Ovary (tissue), 9 donors: ENCODE data around the gene CENPP. TPM values are rescaled to one million over a fixed set of nuclear protein-coding genes. Genes with fewer than 3 reads are reported as not detected.

ENCODE experiments used
- DNase-seq, 5 donors: peaks; one replicate each; pipeline ENCODE4 v3.0.0-alpha.2; 2019 to 2020
- H3K27ac ChIP-seq, 2 donors: fragments of 200-600 bp; one replicate each; pipeline versions ENCODE4 v1.5.1 to v1.8.0; 2019 to 2022
- H3K27me3 ChIP-seq: fragments of 200-600 bp; one replicate; pipeline ENCODE4 v1.8.0; 2022
- H3K36me3 ChIP-seq: fragments of 200-600 bp; sonication (generic); one replicate; pipeline ENCODE4 v1.5.1; 2019
- H3K4me1 ChIP-seq: one replicate; pipeline ENCODE4 v1.8.1; 2013; ENCODE audit warnings: mild to moderate bottlenecking, moderate library complexity; ENCODE audit not compliant: insufficient read depth
- H3K4me3 ChIP-seq: fragments of 200-600 bp; sonication (generic); one replicate; pipeline ENCODE4 v1.5.1; 2017
- H3K9me3 ChIP-seq, 2 donors: fragments of 200-600 bp in 1 of 2; sonication (generic) in 1 of 2; one replicate each; pipeline versions ENCODE4 v1.5.1 to v1.8.1; 2013 to 2019; ENCODE audit warnings: mild to moderate bottlenecking in 1 of 2, moderate library complexity in 1 of 2
- CTCF ChIP-seq, 3 donors: fragments of 450-650 bp in 2 of 3; fragments of 200-600 bp in 1 of 3; IDR thresholded peaks; one replicate each; pipeline versions ENCODE4 v1.5.1 to v1.8.0; 2016 to 2022; ENCODE audit warnings: antibody characterized with exemption in 3 of 3, mild to moderate bottlenecking in 1 of 3
- EP300 ChIP-seq: sonication (generic); formaldehyde crosslinking; IDR thresholded peaks from one replicate; pipeline ENCODE4 v1.6.1; 2017; ENCODE audit warnings: antibody characterized with exemption
- POLR2A ChIP-seq: fragments of 450-650 bp; IDR thresholded peaks from one replicate; pipeline ENCODE4 v1.6.1; 2017; ENCODE audit warnings: antibody characterized with exemption, mild to moderate bottlenecking, moderate library complexity
- WGBS, 3 donors: extraction: QIAGEN DNeasy Blood & Tissue Kit in 1 of 3; methylation state at CpG; one replicate each; pipeline versions ENCODE4 v1.1.5 to v1.1.7; 2013 to 2017; 5-methylcytosine and 5-hydroxymethylcytosine counted together
- intact Hi-C, 4 donors: fragments of 100-400 bp; cut with DNase I; formaldehyde crosslinking; loops; one replicate each; pipeline versions ENCODE4 v1.11.0 to v1.15.1; 2022 to 2023
- polyA plus RNA-seq, 2 donors: library from polyadenylated mRNA; stranded (reverse); fragments of 200-250 nt in 1 of 2; fragments of 350-450 nt in 1 of 2; fragmentation: Illumina TruSeq in 1 of 2; extraction: RNeasy Lipid Tissue Mini Kit (QIAGEN cat#74804) in 1 of 2; gene quantifications; one replicate each; pipeline ENCODE4 v1.2.3, GENCODE V29; 2013 to 2014
- total RNA-seq, 7 donors: library from RNA; depleted of rRNA in 2 of 7; stranded (reverse); fragments of >200 nt in 2 of 7; fragmentation: NEBNext Ultra II Directional in 3 of 7; extraction: Animal tissue kit (Norgen Biotek cat#: 25700) in 3 of 7; gene quantifications; one replicate each; pipeline versions ENCODE4 v1.1.0 to v1.2.4, GENCODE V29; 2016 to 2023
- donor health status: DM: no; HTN: no; CAD: no; lungs with moderate emphysema.
- donor health status: DM: no; HTN: no; CAD: no.
- donor health status: Bipolar disorder and iron deficiency.
- donor health status: DM: yes; HTN: yes; CAD: no.
- donor health status: DM: no; HTN: no; CAD: no.
- donor health status: DM: yes; HTN: yes; CAD: no.

Gene CENPP
- total and polyA plus RNA-seq, 9 donors, result 1.4 to 9.5 (median 5.8) TPM

- Histone ChIP-seq H3K36me3 (no peaks in the 10 kb centered on the region), H3K27ac (no peak overlapping the region), H3K27me3 (no peaks in the 10 kb centered on the region), H3K4me1 (peaks cover 4% of the 10 kb centered on the region), H3K4me3 (no peak overlapping the region), H3K9me3 (peaks cover 0 to 3% of the 10 kb centered on the region in 2 donors)
- TF ChIP-seq EP300 (no peak), POLR2A (no peak), CTCF (IDR thresholded peaks at IDR 0.05) (no peak)
- 93 to 100% (median 94%) methylated on average over 1 of the region's 1 CpG for WGBS, 3 donors
- no peak for DNase-seq
- intact Hi-C loops, result no loop called here
These were observed 199.1 kb downstream of the CENPP start for GRCh38 chr9:92524881-92525280.

GRCh38 chr9:92525306-92525705 is 199.6 kb downstream of the CENPP start:
- no peaks in the 10 kb centered on the region for H3K36me3 ChIP-seq
- peaks cover 4% of the 10 kb centered on the region for H3K4me1 ChIP-seq
- WGBS, 3 donors, result 93 to 96% (median 95%) methylated on average over 5 of the region's 5 CpGs
- no peak for DNase-seq
- H3K27me3 ChIP-seq, result no peaks in the 10 kb centered on the region
- TF ChIP-seq CTCF (IDR thresholded peaks at IDR 0.05) (no peak), POLR2A (no peak), EP300 (no peak)
- no peak overlapping the region for H3K27ac ChIP-seq
- no peak overlapping the region for H3K4me3 ChIP-seq
- intact Hi-C loops, result no loop called here
- H3K9me3 ChIP-seq, result peaks cover 0 to 3% of the 10 kb centered on the region in 2 donors

DNA sequence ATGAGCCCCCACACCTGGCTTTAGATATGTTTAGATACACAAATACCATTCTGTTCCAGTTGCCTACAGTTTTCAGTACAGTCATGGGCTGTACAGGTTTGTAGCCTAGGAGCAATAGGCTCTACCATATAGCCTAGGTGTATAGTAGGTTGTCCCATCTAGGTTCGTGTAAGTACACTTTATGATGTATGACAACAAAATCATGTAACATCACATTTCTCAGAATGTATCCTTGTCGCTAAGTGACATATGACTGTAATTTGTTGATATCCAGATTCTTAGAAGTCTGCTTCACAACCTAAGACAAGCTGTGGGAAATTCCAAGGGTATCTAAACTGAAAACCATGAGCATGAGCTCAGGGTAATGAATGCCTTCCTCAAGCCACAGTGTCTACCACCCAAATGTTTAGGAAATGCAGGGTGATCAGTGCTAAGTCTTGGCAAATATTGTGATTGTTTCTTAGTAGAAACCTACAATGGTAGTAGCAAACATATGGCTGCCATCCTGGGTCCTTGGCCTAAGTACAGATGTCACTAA is 201.6 kb downstream of the CENPP start:
- no peaks in the 10 kb centered on the region for H3K27me3 ChIP-seq
- H3K36me3 ChIP-seq, result no peaks in the 10 kb centered on the region
- peaks cover 4% of the 10 kb centered on the region for H3K4me1 ChIP-seq
- no peak overlapping the region for H3K4me3 ChIP-seq
- no peak overlapping the region for H3K27ac ChIP-seq
- DNase-seq, result no peak
- WGBS, 3 donors, result 94 to 98% (median 94%) methylated on average over 2 of the region's 2 CpGs
- TF ChIP-seq CTCF (IDR thresholded peaks at IDR 0.05) (no peak), EP300 (no peak), POLR2A (no peak)
- peaks cover 0 to 3% of the 10 kb centered on the region in 2 donors for H3K9me3 ChIP-seq
- intact Hi-C loops, result no loop called here

GRCh38 chr9:92527832-92528521 is 202.2 kb downstream of the CENPP start:
- intact Hi-C loops, result no loop called here
- H3K27me3 ChIP-seq, result no peaks in the 10 kb centered on the region
- H3K9me3 ChIP-seq, result peaks cover 0 to 3% of the 10 kb centered on the region in 2 donors
- H3K27ac ChIP-seq, result no peak overlapping the region
- 85 to 92% (median 88%) methylated on average over 4 of the region's 4 CpGs for WGBS, 3 donors
- peaks cover 4% of the 10 kb centered on the region for H3K4me1 ChIP-seq
- no peak for DNase-seq
- H3K4me3 ChIP-seq, result no peak overlapping the region
- H3K36me3 ChIP-seq, result no peaks in the 10 kb centered on the region
- no peak for TF ChIP-seq EP300
- no peak for TF ChIP-seq CTCF (IDR thresholded peaks at IDR 0.05)
- TF ChIP-seq POLR2A, result no peak
